Heart right ventricle (tissue), 16 donors: Measurements from ENCODE around the gene MYL10. TPM values are rescaled to one million over a fixed set of nuclear protein-coding genes. Genes with fewer than 3 reads are reported as not detected.

Experiments
- ATAC-seq, 8 donors: fragments of 200-7000 bp; cut with Tn5 transposase; one replicate each; pipeline ENCODE4 v1.9.1; 2020; ENCODE audit warnings: mild to moderate bottlenecking in 8 of 8, moderate library complexity in 8 of 8, moderate number of reproducible peaks in 1 of 8
- DNase-seq, 2 donors: peaks; one replicate each; pipeline ENCODE4 v3.0.0-alpha.2; 2020
- H3K27ac ChIP-seq, 10 donors: fragments of 200-600 bp; sonication (generic) in 2 of 10; one replicate each; pipeline versions ENCODE4 v1.5.0 to v1.8.0; 2020 to 2022; ENCODE audit warnings: mild to moderate bottlenecking in 3 of 10
- H3K27me3 ChIP-seq, 7 donors: fragments of 200-600 bp; one replicate each; pipeline ENCODE4 v1.8.0; 2021 to 2022; ENCODE audit warnings: mild to moderate bottlenecking in 2 of 7
- H3K36me3 ChIP-seq, 9 donors: fragments of 200-600 bp; sonication (generic) in 1 of 9; one replicate each; pipeline versions ENCODE4 v1.5.0 to v1.8.0; 2020 to 2022; ENCODE audit warnings: mild to moderate bottlenecking in 2 of 9
- H3K4me1 ChIP-seq, 9 donors: fragments of 200-600 bp; sonication (generic) in 1 of 9; one replicate each; pipeline versions ENCODE4 v1.5.0 to v1.8.0; 2020 to 2022; ENCODE audit warnings: mild to moderate bottlenecking in 4 of 9
- H3K4me3 ChIP-seq, 10 donors: fragments of 200-600 bp; sonication (generic) in 2 of 10; one replicate each; pipeline versions ENCODE4 v1.5.0 to v1.8.0; 2020 to 2022; ENCODE audit warnings: mild to moderate bottlenecking in 7 of 10, moderate library complexity in 2 of 10
- H3K9me3 ChIP-seq, 11 donors: fragments of 200-600 bp in 10 of 11; sonication (generic) in 2 of 11; one replicate each; pipeline versions ENCODE4 v1.5.0 to v1.8.0; 2013 to 2022; ENCODE audit warnings: mild to moderate bottlenecking in 2 of 11, control low read depth in 1 of 11, moderate library complexity in 1 of 11
- WGBS, 2 donors: extraction: QIAGEN DNeasy Blood & Tissue Kit; methylation state at CpG; one replicate each; pipeline ENCODE4 v1.1.7; 2013; ENCODE audit warnings: inconsistent platforms in 1 of 2; 5-methylcytosine and 5-hydroxymethylcytosine counted together
- intact Hi-C, 10 donors: fragments of 100-400 bp; cut with DNase I; formaldehyde crosslinking; loops; one replicate each; pipeline versions ENCODE4 v1.11.1 to v1.14.2; 2022
- polyA plus RNA-seq, 2 donors: library from polyadenylated mRNA; stranded (reverse); fragments of 200-250 nt; gene quantifications; one replicate each; pipeline ENCODE4 v1.2.3, GENCODE V29; 2013
- total RNA-seq, 10 donors: library from RNA; stranded (reverse); fragmentation: NEBNext Ultra II Directional in 3 of 10; extraction: Animal tissue kit (Norgen Biotek cat#: 25700) in 3 of 10; gene quantifications; one replicate each; pipeline versions ENCODE4 v1.2.1 to v1.2.4, GENCODE V29; 2021 to 2023
- TF ChIP-seq, protein P1 (sequence below), 9 donors: fragments of 200-600 bp; sonication (generic) in 2 of 9; IDR thresholded peaks; one replicate each; pipeline versions ENCODE4 v1.5.0 to v1.8.0; 2021 to 2022; ENCODE audit warnings: antibody characterized with exemption in 9 of 9, mild to moderate bottlenecking in 5 of 9, moderate library complexity in 1 of 9
- donor health status: Arrhythmogenic right ventricular cardiomyopathy.
- donor health status: ischemic (EF 13 %, LVEDD 7.1; RV severe dilation, severe dysfunction).
- donor health status: healthy with polysubstance abuse.
- donor health status: DM: no; HTN: yes; CAD: no.
- donor health status: DM: no; HTN: no; CAD: no.
- donor health status: ischemic (EF 25% LVEDD 6.9; RV normal size, moderate dysfunction).
- donor health status: ischemic (EF 25% LVEDD 5.7; RV mildly dilated, moderate dysfunction).
- donor health status: healthy.
- donor health status: DM: yes; HTN: yes; CAD: no.
- donor health status: Ischemic cardiomyopathy.
- donor health status: ischemic (EF 35%, LVEDD 5.7; RV mildly dilated, moderate dysfunction).
- donor health status: nonischemic (EF 11% LVEDD 7.7; RV severe dilation, severe dysfunction).
- donor health status: DM: yes; HTN: yes; CAD: no.
- donor health status: PGD.
- donor health status: ischemic (EF 29% LVEDD 5.4; RV normal size, mild dysfunction).
- donor health status: nonischemic (EF 23%, LVEDD 6.1; RV moderate dilation, normal function).

MYL10 gene
- total and polyA plus RNA-seq, 12 donors, result not detected

GRCh38 chr7:101630591-101630990, 1.5 kb upstream of the MYL10 start:
- DNase-seq (no peak), ATAC-seq (no peak)
- Histone ChIP-seq H3K27ac (no peak overlapping the region), H3K36me3 (no peaks in the 10 kb centered on the region), H3K9me3 (peaks cover 0 to 8% (median 0%) of the 10 kb centered on the region in 11 donors), H3K4me3 (no peak overlapping the region), H3K27me3 (peaks cover 0 to 17% (median 9%) of the 10 kb centered on the region in 7 donors), H3K4me1 (peaks cover 0 to 9% (median 0%) of the 10 kb centered on the region in 9 donors)
- TF ChIP-seq, protein P1, sequence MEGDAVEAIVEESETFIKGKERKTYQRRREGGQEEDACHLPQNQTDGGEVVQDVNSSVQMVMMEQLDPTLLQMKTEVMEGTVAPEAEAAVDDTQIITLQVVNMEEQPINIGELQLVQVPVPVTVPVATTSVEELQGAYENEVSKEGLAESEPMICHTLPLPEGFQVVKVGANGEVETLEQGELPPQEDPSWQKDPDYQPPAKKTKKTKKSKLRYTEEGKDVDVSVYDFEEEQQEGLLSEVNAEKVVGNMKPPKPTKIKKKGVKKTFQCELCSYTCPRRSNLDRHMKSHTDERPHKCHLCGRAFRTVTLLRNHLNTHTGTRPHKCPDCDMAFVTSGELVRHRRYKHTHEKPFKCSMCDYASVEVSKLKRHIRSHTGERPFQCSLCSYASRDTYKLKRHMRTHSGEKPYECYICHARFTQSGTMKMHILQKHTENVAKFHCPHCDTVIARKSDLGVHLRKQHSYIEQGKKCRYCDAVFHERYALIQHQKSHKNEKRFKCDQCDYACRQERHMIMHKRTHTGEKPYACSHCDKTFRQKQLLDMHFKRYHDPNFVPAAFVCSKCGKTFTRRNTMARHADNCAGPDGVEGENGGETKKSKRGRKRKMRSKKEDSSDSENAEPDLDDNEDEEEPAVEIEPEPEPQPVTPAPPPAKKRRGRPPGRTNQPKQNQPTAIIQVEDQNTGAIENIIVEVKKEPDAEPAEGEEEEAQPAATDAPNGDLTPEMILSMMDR (IDR thresholded peaks at IDR 0.05), result no peak
- 47 to 60% methylated on average over 15 of the region's 15 CpGs for WGBS, 2 donors
- intact Hi-C loops, result no loop called here

GRCh38 chr7:101628522-101628921, 574 bp downstream of the MYL10 start:
- intact Hi-C loops, result no loop called here
- H3K4me3 ChIP-seq, result no peak overlapping the region
- DNase-seq (no peak), ATAC-seq (peak in 1 of 8 donors; percentile 15)
- no peaks in the 10 kb centered on the region for H3K36me3 ChIP-seq
- H3K27ac ChIP-seq, result no peak overlapping the region
- peaks cover 0 to 37% (median 25%) of the 10 kb centered on the region in 7 donors for H3K27me3 ChIP-seq
- TF ChIP-seq, protein P1 (IDR thresholded peaks at IDR 0.05), result no peak
- H3K9me3 ChIP-seq, result peaks cover 0 to 8% (median 0%) of the 10 kb centered on the region in 11 donors
- H3K4me1 ChIP-seq, result peaks cover 0 to 9% (median 0%) of the 10 kb centered on the region in 9 donors
- WGBS, 2 donors, result 58 to 75% methylated on average over 6 of the region's 6 CpGs

GRCh38 chr7:101626758-101627157, 2.3 kb downstream of the MYL10 start:
- no peak overlapping the region for H3K27ac ChIP-seq
- TF ChIP-seq, protein P1 (IDR thresholded peaks at IDR 0.05), result no peak
- DNase-seq, result no peak
- WGBS, 2 donors, result 80 to 86% methylated on average over 9 of the region's 9 CpGs
- no peak overlapping the region for H3K4me3 ChIP-seq
- no peaks in the 10 kb centered on the region for H3K36me3 ChIP-seq
- peaks cover 0 to 50% (median 36%) of the 10 kb centered on the region in 7 donors for H3K27me3 ChIP-seq
- peaks cover 0 to 9% (median 0%) of the 10 kb centered on the region in 9 donors for H3K4me1 ChIP-seq
- intact Hi-C loops, result no loop called here
- no peaks in the 10 kb centered on the region for H3K9me3 ChIP-seq
- ATAC-seq, result no peak

DNA sequence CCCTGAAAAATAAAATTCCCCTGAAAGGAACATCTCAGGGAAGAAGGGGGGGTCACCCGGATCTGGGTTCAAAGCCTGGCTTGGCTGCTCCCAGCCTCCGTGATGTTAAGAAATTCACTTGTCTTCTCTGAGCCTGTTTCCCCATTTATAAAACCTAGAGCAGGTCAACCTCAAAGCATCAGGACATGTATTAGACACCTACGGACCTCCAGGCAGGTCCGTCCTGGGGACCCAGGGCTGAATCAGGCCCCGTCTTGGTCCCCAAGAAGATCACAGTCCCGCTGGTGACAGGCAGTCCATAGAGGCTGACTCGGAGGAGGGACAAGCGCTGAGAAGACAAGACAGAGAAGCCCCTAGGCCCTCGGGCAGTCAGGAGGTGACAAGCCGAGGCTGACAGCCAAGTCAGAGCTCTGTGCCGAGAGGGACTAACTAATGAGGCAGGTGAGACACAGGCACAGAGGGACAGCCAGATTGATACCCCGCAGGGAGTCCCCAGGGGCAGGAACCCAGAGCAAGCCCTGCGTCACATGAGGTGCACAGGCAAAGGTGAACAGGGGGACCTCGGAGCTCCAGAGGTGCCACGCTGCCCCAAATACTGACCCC, 2.9 kb downstream of the MYL10 start:
- DNase-seq (no peak), ATAC-seq (no peak)
- Histone ChIP-seq H3K9me3 (no peaks in the 10 kb centered on the region), H3K4me1 (peaks cover 0 to 5% (median 0%) of the 10 kb centered on the region in 9 donors), H3K4me3 (no peak overlapping the region), H3K27me3 (peaks cover 0 to 54% (median 36%) of the 10 kb centered on the region in 7 donors), H3K27ac (no peak overlapping the region), H3K36me3 (no peaks in the 10 kb centered on the region)
- TF ChIP-seq, protein P1 (IDR thresholded peaks at IDR 0.05), result no peak
- intact Hi-C loops, result no loop called here
- 57 to 63% methylated on average over 15 of the region's 15 CpGs for WGBS, 2 donors
